Dermis microvascular lymphatic vessel endothelial cell (primary cell): ENCODE measurements around the gene DNTTIP2. TPM values are rescaled to one million over a fixed set of nuclear protein-coding genes. Genes with fewer than 3 reads are reported as not detected.
"Not testable (repeated sequence)": the region's sequence is repeated elsewhere in the genome, so short reads cannot be mapped to it uniquely, and the experiment has no call there.

Experiments used
- DNase-seq, 2 donors: peaks; one replicate each; pipeline versions ENCODE4 v3.0.0 to v3.0.0-alpha.2; 2010; ENCODE audit warnings: low read depth in 2 of 2
- total RNA-seq: library from RNA; depleted of rRNA; stranded (reverse); fragments of >200 nt; gene quantifications from 2 replicates; pipeline ENCODE4 v1.2.1, GENCODE V29; 2014

DNTTIP2 gene, protein sequence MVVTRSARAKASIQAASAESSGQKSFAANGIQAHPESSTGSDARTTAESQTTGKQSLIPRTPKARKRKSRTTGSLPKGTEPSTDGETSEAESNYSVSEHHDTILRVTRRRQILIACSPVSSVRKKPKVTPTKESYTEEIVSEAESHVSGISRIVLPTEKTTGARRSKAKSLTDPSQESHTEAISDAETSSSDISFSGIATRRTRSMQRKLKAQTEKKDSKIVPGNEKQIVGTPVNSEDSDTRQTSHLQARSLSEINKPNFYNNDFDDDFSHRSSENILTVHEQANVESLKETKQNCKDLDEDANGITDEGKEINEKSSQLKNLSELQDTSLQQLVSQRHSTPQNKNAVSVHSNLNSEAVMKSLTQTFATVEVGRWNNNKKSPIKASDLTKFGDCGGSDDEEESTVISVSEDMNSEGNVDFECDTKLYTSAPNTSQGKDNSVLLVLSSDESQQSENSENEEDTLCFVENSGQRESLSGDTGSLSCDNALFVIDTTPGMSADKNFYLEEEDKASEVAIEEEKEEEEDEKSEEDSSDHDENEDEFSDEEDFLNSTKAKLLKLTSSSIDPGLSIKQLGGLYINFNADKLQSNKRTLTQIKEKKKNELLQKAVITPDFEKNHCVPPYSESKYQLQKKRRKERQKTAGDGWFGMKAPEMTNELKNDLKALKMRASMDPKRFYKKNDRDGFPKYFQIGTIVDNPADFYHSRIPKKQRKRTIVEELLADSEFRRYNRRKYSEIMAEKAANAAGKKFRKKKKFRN
- 14.1 and 14.7 TPM in 2 replicates for total RNA-seq

DNA sequence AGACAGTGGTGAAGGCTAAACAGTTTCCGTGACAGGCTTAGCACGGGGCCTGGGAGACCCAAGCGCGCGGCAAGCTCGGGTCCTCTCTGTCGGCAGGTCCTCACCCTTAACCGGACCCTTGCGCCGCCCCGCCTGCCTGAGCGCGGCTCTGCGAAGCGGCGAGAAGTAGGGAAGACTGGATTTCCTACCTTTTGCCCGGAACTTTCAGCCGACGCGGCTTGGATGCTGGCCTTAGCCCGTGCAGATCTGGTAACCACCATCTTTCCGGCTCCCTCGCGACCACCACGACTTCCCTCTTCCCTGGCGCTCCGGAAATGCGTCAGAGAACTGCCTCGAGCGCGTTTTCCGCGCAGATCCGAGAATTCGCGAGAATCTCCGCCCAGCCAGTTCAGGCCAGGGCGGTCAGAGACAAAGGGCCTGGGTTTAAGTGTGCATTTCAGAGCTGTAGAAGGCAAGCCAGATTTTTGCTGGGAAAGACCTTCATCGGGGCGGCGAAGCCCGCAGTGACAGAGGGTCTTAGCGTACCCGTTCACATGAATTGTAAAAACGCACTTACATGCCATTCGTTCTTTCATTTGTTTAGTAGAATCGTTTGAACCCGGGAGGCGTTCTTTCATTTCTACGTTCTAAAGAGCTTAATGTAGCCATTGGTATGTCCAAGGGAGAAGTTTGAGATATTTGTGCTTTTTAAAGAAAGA, at the start of gene DNTTIP2:
DNTTIP2 (minus strand) TSS at position 318 of the 698 bp plus-strand sequence; CDS start at position 260, 58 bp downstream.
- DNase-seq: peak; percentile 86 to 91

DNA sequence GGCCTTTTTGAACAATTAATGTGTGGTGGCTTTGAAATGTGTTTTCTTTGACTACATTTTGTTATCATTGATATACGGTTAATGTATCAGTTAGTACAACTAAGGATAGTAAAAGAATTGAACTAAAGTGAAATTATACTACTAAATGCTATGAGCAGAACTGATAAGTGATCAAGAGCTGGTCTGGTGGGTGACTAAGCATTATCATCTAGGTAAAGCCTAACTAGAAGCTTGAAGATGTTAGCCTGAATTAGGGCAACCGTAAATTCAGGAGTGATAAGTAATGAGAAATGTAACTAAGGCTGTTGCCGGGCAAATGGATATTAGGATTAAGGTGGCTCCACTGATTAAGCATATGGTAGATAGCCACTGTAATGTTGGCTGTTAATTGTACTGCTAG, 46.2 kb upstream of the DNTTIP2 start:
- DNase-seq: no peak

DNA sequence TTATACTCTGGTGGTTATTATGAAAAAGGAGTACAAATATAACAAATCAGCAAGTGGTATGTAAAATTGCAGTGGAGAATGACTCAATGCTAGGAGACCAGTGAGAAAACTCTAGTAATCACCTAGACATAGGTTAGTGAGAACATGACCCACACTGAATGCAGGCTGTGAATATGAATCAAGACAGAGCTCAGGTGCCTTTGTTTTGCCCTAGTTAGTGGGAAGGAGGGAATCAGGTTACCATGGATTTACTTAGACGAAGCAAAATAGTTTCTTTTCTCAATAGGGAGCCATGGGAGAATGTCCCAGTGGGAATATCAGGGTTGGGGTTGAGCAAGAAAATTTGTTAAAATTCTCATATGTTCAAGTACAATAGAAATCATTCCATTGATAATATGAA, 40.8 kb upstream of the DNTTIP2 start:
- DNase-seq: no peak

DNA sequence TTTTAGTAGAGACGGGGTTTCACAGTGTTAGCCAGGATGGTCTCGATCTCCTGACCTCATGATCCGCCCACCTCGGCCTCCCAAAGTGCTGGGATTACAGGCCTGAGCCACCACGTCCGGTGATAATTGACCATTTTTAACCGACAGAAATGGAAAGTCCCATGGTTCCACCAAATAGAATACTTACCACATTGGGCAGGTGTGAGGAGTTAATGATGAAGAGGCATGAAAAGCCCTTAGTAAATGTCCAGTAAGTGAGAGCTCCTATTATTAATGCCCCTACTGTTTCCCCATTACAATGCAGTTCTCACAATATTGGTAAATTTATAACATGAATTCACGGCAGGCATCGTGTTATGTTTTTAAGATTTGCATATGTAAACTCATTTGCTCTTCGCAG, 38.3 kb upstream of the DNTTIP2 start:
- no peak for DNase-seq

DNA sequence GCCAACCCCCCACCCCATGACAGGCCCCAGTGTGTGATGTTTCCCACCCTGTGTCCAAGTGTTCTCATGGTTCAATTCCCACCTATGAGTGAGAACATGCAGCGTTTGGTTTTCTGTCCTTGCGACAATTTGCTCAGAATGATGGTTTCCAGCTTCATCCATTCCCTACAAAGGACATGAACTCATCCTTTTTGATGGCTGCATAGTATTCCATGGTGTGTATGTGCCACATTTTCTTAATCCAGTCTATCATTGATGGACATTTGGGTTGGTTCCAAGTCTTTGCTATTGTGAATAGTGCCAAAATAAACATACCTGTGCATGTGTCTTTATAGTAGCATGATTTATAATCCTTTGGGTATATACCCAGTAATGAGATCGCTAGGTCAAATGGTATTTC, 31.9 kb upstream of the DNTTIP2 start:
- DNase-seq: not testable (repeated sequence)

DNA sequence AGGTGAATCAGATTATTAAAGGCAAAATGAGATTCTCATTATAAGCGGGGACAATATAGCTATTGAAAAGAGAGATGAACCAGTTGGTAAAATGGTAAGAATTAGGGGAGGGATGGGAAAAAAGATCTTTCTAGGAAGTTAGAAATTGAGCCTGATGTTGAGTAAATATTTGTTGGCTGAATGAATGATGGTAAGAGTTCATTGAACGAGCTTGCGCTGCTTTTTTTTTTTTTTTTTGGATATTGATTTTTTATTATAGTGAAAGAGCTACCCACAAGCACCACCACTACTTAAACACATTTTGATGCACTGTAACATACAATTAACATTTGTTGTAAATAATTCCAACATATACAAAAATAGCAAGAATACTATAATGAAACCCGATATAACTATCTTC, 31.3 kb upstream of the DNTTIP2 start:
- no peak for DNase-seq

DNA sequence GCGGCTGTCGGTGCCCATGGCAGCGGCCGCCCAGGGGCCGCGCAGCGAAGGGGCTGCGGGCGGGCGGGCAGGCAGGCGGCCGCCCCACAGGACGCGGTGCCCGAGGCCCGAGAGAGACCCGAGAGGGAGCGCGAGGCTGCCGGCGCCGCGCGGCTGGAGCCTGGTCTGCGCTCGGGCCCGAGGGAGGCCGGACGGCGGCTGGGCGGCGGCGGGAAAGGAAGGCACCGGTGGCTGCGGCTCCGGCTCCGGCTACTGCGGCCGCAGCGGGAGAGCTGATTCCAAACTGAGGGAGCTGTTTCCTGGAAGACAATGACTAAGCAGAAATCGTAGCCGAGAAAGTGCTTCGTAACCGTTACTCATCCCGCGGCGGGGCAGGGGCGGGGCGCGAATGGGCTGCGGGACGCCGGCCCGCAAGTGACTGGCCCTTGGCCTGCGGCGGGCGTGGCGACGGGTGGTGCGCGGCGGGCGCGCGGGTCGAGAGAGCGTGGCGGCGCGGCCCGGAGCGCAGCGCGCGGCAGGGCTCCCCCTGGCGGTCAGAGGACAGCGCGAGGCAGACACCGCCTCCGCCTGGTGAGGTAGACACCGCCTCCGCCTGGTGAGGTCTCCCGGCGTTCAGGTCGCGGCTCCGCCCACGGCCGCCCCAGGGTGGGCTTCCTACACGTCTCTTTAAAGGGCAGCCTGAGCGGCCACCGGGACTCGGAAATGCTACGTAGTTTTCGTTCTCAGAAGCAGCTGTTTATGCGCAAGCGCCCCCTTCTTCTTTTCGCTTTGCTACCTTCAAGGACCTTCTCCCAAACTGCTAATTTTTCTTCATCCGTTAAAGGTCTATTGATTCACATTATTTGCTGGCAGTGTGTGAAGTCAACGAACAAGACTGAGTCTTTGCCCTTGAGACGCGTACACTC, 30.4 kb upstream of the DNTTIP2 start, which contains the start of gene GCLM:
GCLM (minus strand) TSS at position 285 of the 905 bp plus-strand sequence; CDS start at position 18, 267 bp downstream.
- peak; percentile 76 to 94 for DNase-seq

DNA sequence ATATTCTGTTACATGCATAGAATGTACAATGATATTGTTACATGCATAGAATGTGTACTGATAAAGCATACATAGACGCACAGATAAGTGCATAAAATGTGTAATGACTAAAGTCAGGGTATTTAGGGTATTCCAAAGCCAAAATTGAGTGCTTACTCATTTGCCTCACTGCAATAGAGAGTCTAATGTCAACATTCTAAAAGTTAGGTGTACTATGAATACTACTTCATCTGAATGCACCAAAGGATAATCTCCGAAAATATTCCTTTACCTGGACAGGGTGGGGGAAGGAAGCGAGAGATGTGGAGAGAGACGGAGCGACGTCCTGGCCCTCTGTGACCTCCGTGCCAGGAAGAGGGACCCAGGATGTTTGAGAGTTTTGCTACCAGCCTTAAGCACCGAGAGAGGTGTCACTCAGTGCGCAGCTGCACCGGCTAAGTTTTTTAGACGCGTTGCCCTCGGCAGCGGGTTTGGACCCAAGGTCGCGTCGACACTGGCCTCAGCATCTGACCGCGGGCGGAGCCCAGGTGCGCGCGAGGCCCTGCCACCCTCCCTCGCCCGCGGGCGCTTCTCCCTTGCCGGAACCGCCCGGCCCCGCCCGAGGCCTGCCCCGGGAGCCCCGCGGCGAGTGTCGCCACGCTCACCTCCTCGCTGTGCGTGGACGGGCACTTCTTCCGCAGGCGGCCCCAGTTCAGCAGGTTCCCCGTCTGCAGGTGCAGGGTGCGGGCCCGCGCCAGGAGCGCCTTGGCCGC, 29.6 kb upstream of the DNTTIP2 start:
- peak in 1 of 2 donors; percentile 12 for DNase-seq

DNA sequence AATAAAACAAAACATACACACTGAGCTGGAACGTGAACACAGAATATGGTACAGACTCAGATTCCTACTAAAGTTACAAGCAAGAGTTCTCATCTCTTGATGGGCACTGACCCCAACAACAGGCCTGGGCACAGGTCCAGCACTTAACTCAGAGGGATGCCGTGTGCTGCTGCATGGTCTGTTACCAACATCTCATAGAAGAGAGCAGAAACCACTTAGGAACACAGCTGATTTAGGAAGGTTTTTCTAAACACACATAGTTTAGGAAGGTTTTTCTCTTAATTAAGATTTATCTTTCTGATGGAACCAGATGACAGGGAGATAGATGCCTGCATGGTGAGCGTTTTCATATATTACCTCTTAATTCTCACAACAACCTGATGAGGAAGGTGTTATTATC, 28.7 kb upstream of the DNTTIP2 start:
- peak in 1 of 2 donors; percentile 56 for DNase-seq

DNA sequence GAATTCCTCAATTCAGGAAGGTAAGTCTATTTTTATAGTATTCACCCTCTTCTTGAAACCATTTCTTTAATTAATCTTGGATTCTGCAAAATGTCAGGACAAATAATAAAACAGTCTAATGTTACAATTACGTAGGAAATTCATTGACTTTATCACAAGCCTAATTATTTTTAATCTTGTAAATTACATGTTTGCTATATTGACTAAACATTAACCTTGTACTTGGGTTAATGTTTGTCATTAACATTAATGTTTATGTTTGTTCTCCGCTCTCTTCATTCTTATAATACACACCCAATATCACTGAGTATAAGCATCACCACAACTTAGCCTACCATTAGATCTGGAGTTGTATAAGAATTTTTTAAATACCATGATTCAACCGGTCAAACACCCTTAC, 27.5 kb upstream of the DNTTIP2 start:
- DNase-seq: no peak

DNA sequence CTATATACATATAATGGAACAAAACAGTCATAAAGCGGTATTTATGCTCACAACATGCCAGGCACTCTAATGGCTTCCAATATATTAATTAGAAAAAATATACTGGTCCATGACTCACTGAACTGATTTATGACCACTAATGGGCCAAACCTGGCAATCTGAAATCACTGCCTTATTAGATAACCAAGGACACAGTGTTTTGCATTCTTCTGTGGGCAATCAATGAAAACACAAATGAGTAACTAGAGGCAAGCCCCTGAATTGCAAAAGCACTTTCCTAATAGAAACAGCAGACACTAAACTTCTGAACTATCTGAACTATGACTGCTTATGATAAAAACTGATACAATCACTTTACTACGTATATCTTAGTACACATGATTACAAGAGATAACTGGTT, 26.7 kb upstream of the DNTTIP2 start:
- peak in 1 of 2 donors; percentile 32 for DNase-seq

DNA sequence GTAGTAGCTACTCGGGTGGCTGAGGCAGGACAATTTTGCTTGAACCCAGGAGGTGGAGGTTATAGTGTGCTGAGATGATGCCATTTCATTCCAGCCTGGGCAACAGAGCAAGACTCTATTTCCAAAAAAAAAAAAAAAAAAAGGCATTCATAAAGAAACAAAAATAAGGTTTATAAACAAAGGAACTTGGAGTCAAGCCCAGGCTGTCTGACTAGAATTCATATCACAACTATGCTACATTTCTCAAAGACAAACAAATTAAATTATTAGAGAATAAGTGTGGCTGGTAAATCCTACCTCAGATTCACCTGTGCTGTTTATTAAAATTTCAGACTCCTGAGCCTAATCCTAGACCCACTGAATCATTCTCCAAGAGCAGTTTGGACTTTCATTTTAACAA, 26.0 kb upstream of the DNTTIP2 start:
- DNase-seq: peak in 1 of 2 donors; percentile 34

DNA sequence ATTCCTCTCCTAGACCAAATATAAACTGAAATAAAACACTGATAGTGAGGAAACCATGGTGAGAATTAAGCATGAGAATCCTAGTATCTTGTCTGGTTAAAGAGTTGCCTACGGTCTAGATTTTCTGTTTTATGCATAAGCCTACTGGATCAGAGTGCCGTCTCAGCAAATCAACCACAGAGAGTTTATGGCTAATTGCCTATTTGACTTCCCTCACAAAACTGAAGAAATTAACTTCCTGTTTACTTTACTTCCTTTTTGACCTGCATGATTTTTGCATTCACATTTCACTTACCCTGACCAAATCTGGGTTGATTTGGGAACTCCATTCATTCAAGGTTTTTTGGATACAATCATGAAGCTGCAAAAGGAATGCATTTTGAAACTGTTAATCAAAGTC, 25.2 kb upstream of the DNTTIP2 start:
- DNase-seq: no peak

DNA sequence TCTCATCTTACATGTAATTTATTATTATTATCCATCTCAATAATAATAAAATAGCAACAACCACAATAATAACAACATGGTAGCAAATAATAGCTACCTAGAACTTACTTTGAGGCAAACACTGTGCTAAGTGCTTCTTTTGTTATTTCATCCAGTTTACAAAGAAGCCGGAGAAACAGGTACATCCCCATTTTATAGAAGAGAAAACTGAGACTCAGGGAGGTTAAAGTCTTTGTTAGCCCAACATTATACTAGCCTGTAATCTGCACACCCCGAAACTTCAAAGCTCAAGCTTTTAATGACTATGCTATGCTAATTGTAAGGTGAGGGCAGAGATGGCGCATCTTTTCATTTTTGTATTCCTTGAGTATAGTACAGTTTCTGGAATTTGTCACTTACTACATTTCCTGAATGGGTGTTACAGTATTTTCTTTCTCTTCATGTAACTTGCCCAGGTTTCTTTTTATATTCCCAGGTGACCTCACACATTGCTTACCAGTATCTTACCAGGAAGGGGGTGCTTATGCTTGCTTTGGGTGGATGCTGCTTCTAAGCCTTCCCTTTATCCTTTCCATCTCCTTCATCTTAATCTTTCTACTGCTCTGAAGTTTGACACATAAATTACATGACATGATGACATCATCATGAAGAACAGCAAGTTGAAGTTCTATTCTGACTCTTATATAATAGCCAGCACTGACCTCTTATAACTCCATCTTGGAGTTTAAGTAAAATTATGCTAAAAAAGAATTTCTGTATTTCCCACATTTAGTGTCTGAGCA, 21.9 kb upstream of the DNTTIP2 start:
- DNase-seq: no peak

DNA sequence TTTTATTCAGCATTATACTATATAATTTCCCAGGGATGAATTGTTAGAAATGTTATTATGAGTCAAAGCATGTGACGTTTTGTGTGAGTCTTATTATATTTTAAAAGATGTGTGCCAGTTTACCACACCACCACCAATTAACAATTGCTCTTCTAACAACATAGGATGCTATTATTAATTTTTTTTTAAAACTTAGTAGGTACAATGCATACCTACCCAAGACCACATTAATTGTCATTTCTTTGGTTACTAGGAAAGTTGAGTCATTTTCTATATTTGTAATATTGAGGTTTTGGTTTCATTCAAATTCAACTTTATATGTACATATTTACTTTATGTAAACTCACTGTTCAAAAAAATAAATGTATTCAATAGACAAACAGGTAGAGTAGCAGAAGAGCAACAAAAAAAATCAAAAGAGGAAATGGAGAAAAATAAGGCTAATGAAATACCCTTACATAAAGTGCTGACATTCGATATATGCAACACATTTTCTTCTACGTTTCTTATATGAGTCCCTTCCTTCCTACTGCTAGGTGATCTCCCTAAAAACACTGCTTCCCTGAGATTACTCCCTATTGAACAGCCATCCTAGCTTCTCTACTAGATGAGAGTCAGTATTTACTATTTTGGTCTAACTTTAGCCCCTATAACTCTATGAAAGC, 20.7 kb upstream of the DNTTIP2 start:
- DNase-seq: no peak

DNA sequence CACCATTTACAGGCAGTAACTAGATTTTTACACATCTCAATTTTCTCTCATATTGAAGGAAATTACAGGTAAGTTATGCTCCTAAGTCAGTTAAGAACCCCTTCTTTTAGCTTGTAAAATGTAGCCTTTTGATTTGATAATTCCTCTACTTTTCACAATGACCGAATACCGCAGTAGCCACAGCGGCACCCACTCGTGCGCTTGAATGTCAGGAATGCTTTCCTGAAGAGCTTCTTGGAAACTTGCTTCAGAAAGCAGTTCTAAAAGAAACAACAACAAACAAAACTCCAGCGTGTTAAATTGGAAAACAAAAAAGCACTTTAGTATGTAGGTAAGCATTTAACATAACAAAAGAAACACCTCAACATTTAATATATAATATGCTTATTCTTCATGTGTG, 9.9 kb upstream of the DNTTIP2 start:
- DNase-seq: no peak

DNA sequence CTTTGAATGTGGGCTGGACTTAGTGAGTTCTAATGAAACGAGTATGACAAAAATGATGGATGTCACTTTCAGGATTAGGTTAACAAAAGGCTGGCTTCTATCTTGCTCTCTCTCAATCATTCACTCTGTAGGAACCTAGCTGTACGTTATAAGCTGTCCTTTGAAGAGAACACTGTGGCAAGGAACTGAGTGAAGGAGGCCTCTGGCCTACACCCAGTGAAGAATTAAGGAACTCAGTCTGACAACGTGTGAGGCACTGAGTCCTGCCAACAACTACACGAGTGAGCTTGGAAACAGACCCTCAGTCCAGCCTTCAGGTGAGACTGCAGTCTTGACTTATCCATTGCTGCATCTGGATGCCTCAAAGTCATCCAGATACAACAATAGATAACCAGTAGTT, 3.3 kb upstream of the DNTTIP2 start:
- no peak for DNase-seq

DNA sequence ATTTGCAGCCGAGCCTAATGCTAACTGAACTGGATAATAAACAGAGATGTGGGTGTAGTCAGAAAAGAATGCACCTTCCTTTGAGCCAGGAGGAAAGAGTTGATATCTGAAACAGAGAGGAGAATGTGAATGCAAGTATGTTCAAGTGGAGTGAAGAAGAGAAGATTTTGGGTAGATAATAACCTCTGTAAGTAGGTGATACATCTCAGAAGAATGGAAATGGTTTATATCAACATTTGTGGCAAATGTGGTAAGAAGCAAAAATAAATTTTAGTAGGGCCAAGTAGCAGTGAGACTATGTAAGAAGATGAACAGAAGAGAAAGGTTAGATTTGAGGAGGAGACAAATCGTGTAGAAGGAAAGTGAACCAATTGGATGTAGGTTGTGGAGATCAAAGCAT, 1.7 kb upstream of the DNTTIP2 start:
- DNase-seq: no peak

DNA sequence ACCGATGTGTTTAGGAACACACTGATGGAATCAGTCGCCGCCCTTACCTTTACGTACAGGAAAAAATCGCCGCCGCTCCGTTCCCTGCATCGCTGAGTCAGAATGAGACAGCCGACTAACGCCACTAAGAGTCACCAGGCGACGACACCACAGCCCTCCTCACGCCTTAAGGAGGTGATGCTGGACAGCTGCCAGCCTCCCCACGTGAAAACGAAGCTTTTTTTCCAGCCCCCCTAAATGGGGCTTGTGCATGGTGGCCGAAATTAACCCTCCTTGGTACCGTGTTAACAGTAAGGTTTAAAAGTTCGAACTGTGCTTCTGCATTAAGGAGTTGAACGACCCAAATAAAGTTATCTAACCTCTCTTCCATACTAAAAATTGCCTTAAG, 511 bp downstream of the DNTTIP2 start:
- DNase-seq: peak in 1 of 2 donors; percentile 66
